DOHH2 (cell line): Measurements from ENCODE around the gene WDR70.

Experiments
- EZH2phosphoT487 ChIP-seq: fragments of 200-600 bp; sonication (generic); IDR thresholded peaks from 2 replicates; pipeline ENCODE4 v1.6.1; 2017; ENCODE audit warnings: borderline replicate concordance, mild to moderate bottlenecking, antibody characterized with exemption, low read length, moderate library complexity, mixed read lengths
- TF ChIP-seq, protein P1 (sequence below): fragments of 200-600 bp; sonication (generic); IDR thresholded peaks from one replicate; pipeline ENCODE4 v1.5.1; 2014; ENCODE audit warnings: antibody characterized with exemption, mild to moderate bottlenecking, low read depth, low read length; ENCODE audit not compliant: poor library complexity, severe bottlenecking

DNA sequence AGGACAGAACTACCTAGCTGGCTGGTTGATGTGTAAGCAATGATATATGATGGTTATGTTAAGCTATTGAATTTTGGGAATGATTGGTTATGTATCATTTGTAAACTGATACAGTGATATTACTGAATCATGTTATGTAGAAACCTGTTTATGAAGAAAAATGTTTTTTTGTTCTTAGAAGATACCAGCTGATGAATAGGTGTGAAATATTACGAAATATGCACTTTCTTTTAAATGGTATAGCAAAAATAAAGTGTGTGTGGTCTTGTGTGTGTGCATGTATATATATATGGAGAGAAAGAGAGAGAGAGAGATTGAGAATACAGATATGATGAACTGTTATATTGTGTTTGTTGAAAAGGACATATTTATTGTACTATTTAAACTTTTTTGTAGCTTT, 164.1 kb downstream of the WDR70 start:
- TF ChIP-seq, protein P1, sequence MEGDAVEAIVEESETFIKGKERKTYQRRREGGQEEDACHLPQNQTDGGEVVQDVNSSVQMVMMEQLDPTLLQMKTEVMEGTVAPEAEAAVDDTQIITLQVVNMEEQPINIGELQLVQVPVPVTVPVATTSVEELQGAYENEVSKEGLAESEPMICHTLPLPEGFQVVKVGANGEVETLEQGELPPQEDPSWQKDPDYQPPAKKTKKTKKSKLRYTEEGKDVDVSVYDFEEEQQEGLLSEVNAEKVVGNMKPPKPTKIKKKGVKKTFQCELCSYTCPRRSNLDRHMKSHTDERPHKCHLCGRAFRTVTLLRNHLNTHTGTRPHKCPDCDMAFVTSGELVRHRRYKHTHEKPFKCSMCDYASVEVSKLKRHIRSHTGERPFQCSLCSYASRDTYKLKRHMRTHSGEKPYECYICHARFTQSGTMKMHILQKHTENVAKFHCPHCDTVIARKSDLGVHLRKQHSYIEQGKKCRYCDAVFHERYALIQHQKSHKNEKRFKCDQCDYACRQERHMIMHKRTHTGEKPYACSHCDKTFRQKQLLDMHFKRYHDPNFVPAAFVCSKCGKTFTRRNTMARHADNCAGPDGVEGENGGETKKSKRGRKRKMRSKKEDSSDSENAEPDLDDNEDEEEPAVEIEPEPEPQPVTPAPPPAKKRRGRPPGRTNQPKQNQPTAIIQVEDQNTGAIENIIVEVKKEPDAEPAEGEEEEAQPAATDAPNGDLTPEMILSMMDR: no peak
- TF ChIP-seq EZH2phosphoT487: no peak
